NCI-H526 treated with DMSO at 0.1 percent for 48 hours (cell line): ENCODE results near the gene DDX28.
"Not testable (repeated sequence)": the region's sequence is repeated elsewhere in the genome, so short reads cannot be mapped to it uniquely, and the experiment has no call there.

Experiments
- DNase-seq: peaks from one replicate; lab custom pipeline; 2025; lab: John Stamatoyannopoulos, UW

The DDX28 gene

DNA sequence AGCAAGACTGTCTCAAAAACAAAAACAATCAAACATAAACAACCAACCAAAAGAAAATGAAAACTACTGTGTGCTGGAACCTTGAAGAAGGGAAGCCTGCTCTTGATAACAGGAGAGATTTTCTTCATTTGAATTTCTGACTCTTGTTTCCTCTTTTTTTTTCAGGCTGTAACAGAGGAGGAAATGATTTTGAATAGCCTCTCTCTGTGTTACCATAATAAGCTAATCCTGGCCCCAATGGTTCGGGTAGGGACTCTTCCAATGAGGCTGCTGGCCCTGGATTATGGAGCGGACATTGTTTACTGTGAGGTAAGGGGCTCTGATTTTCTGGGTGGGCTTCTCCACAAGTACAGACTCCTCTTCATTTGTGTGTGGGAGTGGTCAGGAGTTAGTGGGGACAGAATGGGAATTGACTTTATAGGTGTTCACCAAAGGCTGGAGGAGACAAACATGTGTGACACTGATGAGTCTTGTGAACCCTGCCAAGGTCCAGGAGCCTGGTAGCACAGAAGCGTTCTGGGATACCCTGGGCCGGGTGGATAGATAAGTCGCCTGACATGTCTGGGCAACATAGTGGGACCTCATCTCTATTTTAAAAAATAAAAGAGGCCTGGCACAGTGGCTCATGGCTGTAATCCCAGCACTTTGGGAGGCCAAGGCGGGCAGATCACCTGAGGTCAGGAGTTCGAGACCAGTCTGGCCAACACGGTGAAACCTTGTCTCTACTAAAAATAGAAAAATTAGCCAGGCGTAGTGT is 15.0 kb upstream of the DDX28 start:
- DNase-seq = no peak

GRCh38 chr16:68035227-68035626 is 12.2 kb upstream of the DDX28 start:
- no peak for DNase-seq

DNA sequence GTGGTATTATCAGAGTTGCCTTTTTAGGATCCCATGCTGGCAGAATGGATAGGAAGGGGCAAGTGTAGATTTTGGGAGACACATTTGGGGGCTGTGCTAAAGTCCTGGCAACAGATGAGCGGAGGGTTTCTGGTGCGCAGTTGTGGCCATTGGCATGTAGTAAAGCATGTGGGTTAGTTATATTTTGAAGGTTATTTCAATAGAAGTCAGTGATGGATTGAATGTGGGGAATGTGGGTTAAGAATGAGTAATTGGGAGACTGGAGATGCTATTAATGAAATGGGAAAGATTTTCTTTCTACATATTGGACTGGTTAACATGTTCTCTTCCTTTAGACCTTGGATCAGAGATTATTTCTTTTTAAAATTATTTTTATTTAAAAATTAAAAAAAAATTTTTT is 10.1 kb upstream of the DDX28 start:
- no peak for DNase-seq

- no peak for DNase-seq
Observed at GRCh38 chr16:68031951-68032350, 8.9 kb upstream of the DDX28 start.

- DNase-seq = not testable (repeated sequence)
Observed at GRCh38 chr16:68030108-68030507, 7.1 kb upstream of the DDX28 start.

GRCh38 chr16:68028996-68029395 is 6.0 kb upstream of the DDX28 start:
- DNase-seq = no peak

DNA sequence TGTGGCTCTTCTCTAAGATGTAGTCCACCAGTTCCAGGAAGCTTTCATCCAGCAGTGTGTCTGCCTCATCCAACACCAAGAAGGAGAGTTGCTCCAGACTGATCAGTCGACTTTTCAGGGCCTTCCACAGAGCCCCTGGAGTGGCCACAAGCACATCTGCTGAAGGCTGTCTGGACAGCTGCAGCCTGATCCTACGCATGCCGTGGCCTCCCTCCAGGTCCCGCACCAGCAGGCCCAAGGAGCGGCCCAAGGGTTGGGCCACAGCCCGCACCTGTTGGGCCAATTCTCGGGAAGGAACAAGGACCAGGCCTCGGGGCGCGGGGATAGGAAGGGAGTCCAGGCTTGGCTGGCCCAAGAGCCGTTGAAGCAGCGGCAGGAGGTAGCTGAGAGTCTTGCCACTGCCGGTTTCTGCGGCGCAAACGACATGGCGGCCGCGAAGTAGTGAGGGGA is 729 bp downstream of the DDX28 start:
- no peak for DNase-seq

DNA sequence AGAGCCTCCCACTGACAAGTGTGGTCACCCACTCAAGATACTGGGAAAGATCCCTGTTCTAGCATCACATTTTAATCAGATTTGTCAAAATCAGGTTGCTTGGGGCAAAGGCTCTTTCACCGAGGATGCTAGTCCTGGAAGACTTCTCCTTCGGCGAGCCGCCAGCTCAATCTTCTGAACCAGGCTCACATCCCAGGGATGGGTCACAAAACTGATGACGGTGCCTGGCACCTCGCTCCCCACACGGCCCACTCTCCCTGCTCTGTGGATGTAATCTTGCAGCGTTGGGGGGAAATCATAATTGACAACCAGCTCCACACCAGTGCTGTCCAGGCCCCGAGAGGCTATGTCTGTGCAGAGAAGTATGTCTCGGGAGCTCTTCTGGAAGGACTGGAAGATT is 1.5 kb downstream of the DDX28 start:
- DNase-seq = no peak

DNA sequence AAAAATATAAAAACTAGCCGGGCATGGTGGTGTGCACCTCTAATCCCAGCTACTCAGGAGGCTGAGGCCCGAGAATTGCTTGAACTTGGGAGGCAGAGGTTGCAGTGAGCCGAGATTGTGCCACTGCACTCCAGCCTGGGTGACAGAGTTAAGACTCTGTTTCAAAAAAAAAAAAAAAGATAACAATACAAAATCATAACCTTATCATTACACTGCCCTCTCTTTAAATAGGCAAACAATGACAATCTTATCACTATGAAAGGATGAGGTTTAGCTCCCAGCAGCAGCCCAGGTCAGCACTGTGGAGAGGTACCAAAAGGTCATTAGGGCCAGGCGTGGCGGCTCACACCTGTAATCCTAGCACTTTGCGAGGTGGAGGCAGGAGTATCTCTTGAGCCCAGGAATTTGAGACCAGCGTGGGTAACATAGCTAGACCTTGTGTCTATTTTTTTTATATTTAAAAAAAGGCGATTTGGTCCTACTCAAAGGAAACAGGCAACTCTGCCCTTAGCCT is 3.8 kb downstream of the DDX28 start:
- no peak for DNase-seq

- DNase-seq = no peak
Observed at GRCh38 chr16:68015681-68016080, 7.4 kb downstream of the DDX28 start, which contains the start of gene DPEP2NB. Gene DPEP2NB, minus strand, starts transcription at chr16:68015911. Its CDS starts 141 bp downstream, at chr16:68015770.

DNA sequence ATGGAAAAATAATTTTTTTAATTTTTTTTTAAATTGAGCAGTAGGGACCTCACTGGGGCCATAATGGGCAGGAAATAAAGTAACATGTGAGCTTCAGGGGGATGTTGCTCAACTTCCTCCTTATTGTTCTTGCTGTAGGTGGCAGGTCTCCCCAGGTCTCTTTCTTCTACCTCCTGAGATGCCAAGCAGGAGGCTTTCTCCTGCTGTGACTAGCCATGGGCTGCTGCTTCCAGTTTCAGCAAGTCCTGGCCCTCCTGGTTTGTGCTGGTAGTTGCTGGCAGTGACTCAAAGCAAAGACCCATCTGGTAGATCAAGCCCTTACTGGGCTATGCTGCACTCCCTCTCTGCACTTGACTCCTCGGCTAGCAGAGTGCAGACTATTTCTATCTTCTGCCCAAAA is 9.6 kb downstream of the DDX28 start:
- DNase-seq = no peak

- DNase-seq = not testable (repeated sequence)
Observed at GRCh38 chr16:68009872-68010271, 13.2 kb downstream of the DDX28 start.

DNA sequence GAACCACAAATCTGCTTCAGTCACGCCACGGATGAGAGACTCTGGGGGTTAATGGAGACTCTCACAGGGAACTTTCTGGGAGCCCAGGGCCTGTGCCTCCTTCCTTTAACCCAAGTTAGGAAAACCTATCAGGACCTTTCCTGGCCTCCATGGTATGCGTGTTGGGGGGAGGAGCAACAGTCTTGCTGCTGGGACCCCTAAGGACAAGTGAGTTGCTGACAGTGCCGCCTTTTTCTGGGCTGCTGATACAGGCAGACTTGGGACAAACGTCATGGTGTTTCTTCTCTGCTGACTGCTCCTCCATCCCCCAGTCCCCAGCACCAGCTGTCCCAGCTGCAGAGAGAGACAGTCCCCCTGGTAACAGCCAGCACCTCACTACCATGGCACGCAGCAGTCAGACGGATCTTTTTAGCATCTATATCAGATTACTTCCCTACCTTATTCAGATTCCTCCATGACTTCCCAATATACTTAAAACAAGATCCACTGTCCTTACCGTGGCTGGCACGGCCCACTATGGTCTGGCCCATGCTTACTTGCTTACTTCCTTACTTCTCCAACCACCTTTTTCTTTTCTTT is 13.8 kb downstream of the DDX28 start:
- DNase-seq = no peak

DNA sequence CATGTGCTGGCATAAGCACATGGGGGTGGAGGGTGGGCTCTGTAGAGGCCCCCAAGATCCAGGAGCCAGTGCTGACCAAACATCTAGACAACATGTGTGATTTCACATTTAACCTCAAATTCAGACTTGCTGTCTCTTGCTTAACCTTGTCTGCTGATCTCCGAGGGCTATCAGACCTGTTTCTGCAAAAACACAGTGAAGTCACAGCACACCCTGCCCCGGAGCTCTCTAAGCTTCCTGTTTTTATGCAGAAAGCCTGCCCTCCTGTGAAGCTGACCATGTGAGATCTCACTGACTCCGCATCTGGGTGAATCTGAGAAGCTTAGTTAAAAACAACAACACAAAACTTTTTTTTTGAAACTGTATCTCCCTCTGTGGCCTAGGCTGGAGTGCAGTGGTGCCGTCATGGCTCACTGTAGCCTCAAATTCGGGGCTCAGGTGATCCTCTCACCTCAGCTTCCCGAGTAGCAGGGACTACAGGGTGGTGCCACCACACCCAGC is 17.2 kb downstream of the DDX28 start:
- no peak for DNase-seq

- no peak for DNase-seq
Observed at GRCh38 chr16:68005211-68005610, 17.8 kb downstream of the DDX28 start.

GRCh38 chr16:68003031-68003430 is 20.0 kb downstream of the DDX28 start:
- no peak for DNase-seq

- DNase-seq = no peak
Observed at GRCh38 chr16:68000450-68000849, 22.6 kb downstream of the DDX28 start.

GRCh38 chr16:67999985-68000384 is 23.0 kb downstream of the DDX28 start:
- no peak for DNase-seq

- DNase-seq = not testable (repeated sequence)
Observed at GRCh38 chr16:67998779-67999688, 24.0 kb downstream of the DDX28 start, which contains the start of gene DPEP2. Gene DPEP2, minus strand, starts transcription at chr16:67999484. Its CDS starts 6,272 bp downstream, at chr16:67993212.

DNA sequence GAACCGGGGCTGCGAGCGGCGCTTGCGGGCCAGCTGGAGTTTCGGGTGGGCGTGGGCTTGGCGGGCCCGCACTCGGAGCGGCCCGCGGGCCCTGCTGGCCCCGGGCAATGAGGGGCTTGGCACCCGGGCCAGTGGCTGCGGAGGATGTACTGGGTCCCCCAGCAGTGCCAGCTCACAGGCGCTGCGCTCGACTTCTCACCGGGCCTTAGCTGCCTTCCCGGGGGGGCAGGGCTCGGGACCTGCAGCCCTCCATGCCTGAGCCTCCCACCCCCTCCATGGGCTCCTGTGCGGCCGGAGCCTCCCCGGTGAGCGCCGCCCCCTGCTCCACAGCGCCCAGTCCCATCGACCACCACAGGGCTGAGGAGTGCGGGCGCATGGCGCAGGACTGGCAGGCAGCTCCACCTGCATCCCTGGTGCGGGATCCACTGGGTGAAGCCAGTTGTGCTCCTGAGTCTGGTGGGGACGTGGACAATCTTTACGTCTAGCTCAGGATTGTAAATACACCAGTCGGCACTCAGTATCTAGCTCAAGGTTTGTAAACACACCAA is 24.7 kb downstream of the DDX28 start:
- not testable (repeated sequence) for DNase-seq

GRCh38 chr16:67996666-67997065 is 26.4 kb downstream of the DDX28 start:
- no peak for DNase-seq

DNA sequence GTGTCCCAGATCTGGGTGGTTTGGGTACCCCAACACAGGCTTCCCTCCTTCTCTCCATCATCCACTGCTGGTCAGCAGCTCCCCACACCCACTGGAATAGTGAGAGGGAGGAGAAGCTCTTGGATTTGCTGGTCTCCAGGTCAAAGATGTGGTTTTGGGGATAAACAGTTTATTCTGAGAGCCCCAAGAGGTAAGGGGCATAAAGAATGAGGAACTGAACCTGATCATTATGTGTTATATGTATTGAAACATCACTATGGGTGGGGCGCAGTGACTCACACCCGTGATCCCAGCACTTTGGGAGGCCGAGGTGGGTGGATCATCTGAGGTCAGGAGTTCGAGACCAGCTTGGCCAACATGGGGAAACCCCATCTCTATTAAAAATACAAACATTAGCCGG is 27.6 kb downstream of the DDX28 start:
- no peak for DNase-seq
